SK-N-SH (cell line): ENCODE data around the gene ZC3H8. TPM values are rescaled to one million over a fixed set of nuclear protein-coding genes. Genes with fewer than 3 reads are reported as not detected.

Experiments used
- CTCF ChIA-PET: fragments of 300-600, 350-600 bp; formaldehyde crosslinking; extraction: SDS; loops from one replicate; lab custom pipeline; 2021; lab: Yijun Ruan, JAX
- POLR2A ChIA-PET: fragments of 350-600 bp; sonication (Branson Sonifier 250); formaldehyde crosslinking; extraction: SDS; loops from one replicate; lab custom pipeline; 2020; ENCODE audit warnings: antibody characterized with exemption, inconsistent platforms; lab: Yijun Ruan, JAX
- DNase-seq: peaks from one replicate; pipeline ENCODE4 v3.0.0; 2012
- H2AFZ ChIP-seq: fragments of 200-600 bp; sonication (generic); 2 replicates; pipeline ENCODE4 v1.8.1; 2016; ENCODE audit warnings: antibody characterized with exemption, mild to moderate bottlenecking, low read depth
- H3F3A ChIP-seq: fragments of 200-600 bp; sonication (generic); replicated peaks from 2 replicates; pipeline ENCODE3; 2016; ENCODE audit warnings: antibody characterized with exemption, mild to moderate bottlenecking; ENCODE audit not compliant: insufficient read depth
- H3K27ac ChIP-seq, 2 experiments: fragments of 200-500 bp in 1 of 2; fragments of 200-600 bp in 1 of 2; sonication (Bioruptor generic) in 1 of 2; sonication (generic), shearing (Covaris generic) in 1 of 2; 2 replicates each; pipeline versions ENCODE4 v1.5.1 to v1.6.1; 2014 to 2016; ENCODE audit warnings: low read depth in 2 of 2, inconsistent platforms in 1 of 2, low read length in 1 of 2, mild to moderate bottlenecking in 1 of 2, mixed read lengths in 1 of 2
- H3K27me3 ChIP-seq: fragments of 200-600 bp; sonication (generic), shearing (Covaris generic); 2 replicates; pipeline ENCODE4 v1.6.1; 2016; ENCODE audit warnings: mixed run types; ENCODE audit not compliant: insufficient read depth
- H3K36me3 ChIP-seq, 2 experiments: fragments of 200-500 bp in 1 of 2; fragments of 200-600 bp in 1 of 2; sonication (Bioruptor generic) in 1 of 2; sonication (generic) in 1 of 2; replicated peaks in 1 of 2; 2 replicates each; pipeline versions ENCODE3 to v1.5.1; 2014 to 2016; ENCODE audit warnings: low read length in 1 of 2, mild to moderate bottlenecking in 1 of 2; ENCODE audit not compliant: insufficient read depth in 2 of 2, control insufficient read depth in 1 of 2
- H3K4me1 ChIP-seq, 2 experiments: fragments of 200-500 bp in 1 of 2; fragments of 200-600 bp in 1 of 2; sonication (Bioruptor generic) in 1 of 2; sonication (generic), shearing (Covaris generic) in 1 of 2; 2 replicates each; pipeline versions ENCODE4 v1.5.1 to v1.6.1; 2014 to 2016; ENCODE audit warnings: low read depth in 1 of 2, low read length in 1 of 2, mixed run types in 1 of 2; ENCODE audit not compliant: insufficient read depth in 2 of 2, control insufficient read depth in 1 of 2
- H3K4me2 ChIP-seq: fragments of 200-600 bp; sonication (generic), shearing (Covaris generic); 2 replicates; pipeline ENCODE4 v1.6.1; 2017; ENCODE audit warnings: mixed run types
- H3K4me3 ChIP-seq, 2 experiments: fragments of 200-500 bp in 1 of 2; fragments of 200-600 bp in 1 of 2; sonication (Bioruptor generic) in 1 of 2; sonication (generic), shearing (Covaris generic) in 1 of 2; 2 replicates each; pipeline versions ENCODE4 v1.5.1 to v1.8.1; 2014 to 2016; ENCODE audit warnings: low read depth in 2 of 2, inconsistent platforms in 1 of 2, low read length in 1 of 2, mild to moderate bottlenecking in 1 of 2, mixed read lengths in 1 of 2, moderate library complexity in 1 of 2
- H3K79me2 ChIP-seq: fragments of 200-600 bp; sonication (generic); 2 replicates; pipeline ENCODE4 v1.8.1; 2017; ENCODE audit warnings: mild to moderate bottlenecking; ENCODE audit not compliant: insufficient read depth
- H3K9ac ChIP-seq: fragments of 200-600 bp; sonication (generic); 2 replicates; pipeline ENCODE4 v1.6.1; 2017; ENCODE audit warnings: mixed run types
- H3K9me2 ChIP-seq: fragments of 200-600 bp; sonication (generic); 2 replicates; pipeline ENCODE4 v1.6.1; 2017; ENCODE audit warnings: mixed run types
- H3K9me3 ChIP-seq: fragments of 200-600 bp; sonication (generic); 2 replicates; pipeline ENCODE4 v1.6.1; 2017; ENCODE audit warnings: mixed run types, mild to moderate bottlenecking, moderate library complexity
- H4K20me1 ChIP-seq: fragments of 200-600 bp; sonication (generic); 2 replicates; pipeline ENCODE4 v1.6.1; 2017; ENCODE audit warnings: mild to moderate bottlenecking, mixed run types; ENCODE audit not compliant: insufficient read depth
- FOSL2 ChIP-seq: IDR thresholded peaks from 2 replicates; pipeline ENCODE4 v1.4.0; 2012; ENCODE audit warnings: low read depth, mild to moderate bottlenecking, moderate library complexity, borderline replicate concordance
- FOXM1 ChIP-seq: IDR thresholded peaks from 2 replicates; pipeline ENCODE4 v1.4.0; 2012; ENCODE audit warnings: low read depth, mild to moderate bottlenecking
- GABPA ChIP-seq: IDR thresholded peaks from 2 replicates; pipeline ENCODE4 v1.4.0; 2012; ENCODE audit warnings: low read depth, mild to moderate bottlenecking
- GATA2 ChIP-seq: sonication (generic); formaldehyde crosslinking; IDR thresholded peaks from 2 replicates; pipeline ENCODE4 v1.5.0; 2020; ENCODE audit warnings: mild to moderate bottlenecking, missing genetic modification reagents
- IRF3 ChIP-seq: fragments of 150-350 bp; IDR thresholded peaks from 2 replicates; pipeline ENCODE4 v1.6.1; 2016; ENCODE audit warnings: mild to moderate bottlenecking, low read depth, low read length
- MEF2A ChIP-seq: IDR thresholded peaks from 2 replicates; pipeline ENCODE4 v1.4.0; 2012; ENCODE audit warnings: low read depth, borderline replicate concordance
- NFIC ChIP-seq: IDR thresholded peaks from 2 replicates; pipeline ENCODE4 v1.4.0; 2012; ENCODE audit warnings: borderline replicate concordance
- PBX3 ChIP-seq: IDR thresholded peaks from 2 replicates; pipeline ENCODE4; 2012
- POLR2AphosphoS5 ChIP-seq: IDR thresholded peaks from 2 replicates; pipeline ENCODE4 v1.6.1; 2012; ENCODE audit warnings: low read depth, low read length
- TAF1 ChIP-seq: IDR thresholded peaks from 2 replicates; pipeline ENCODE4 v1.6.1; 2012; ENCODE audit warnings: low read depth, mild to moderate bottlenecking, low read length, moderate library complexity, borderline replicate concordance
- TCF12 ChIP-seq: IDR thresholded peaks from 2 replicates; pipeline ENCODE4 v1.4.0; 2012
- TEAD4 ChIP-seq: IDR thresholded peaks from 2 replicates; pipeline ENCODE4 v1.4.0; 2012; ENCODE audit warnings: mild to moderate bottlenecking, borderline replicate concordance; ENCODE audit not compliant: insufficient read depth
- YY1 ChIP-seq: IDR thresholded peaks from 2 replicates; pipeline ENCODE4 v1.4.0; 2012; ENCODE audit warnings: low read depth, mild to moderate bottlenecking
- WGBS: methylation state at CpG from one replicate; pipeline ENCODE4 v1.1.6; 2017; ENCODE audit warnings: low lambda C conversion rate; 5-methylcytosine and 5-hydroxymethylcytosine counted together
- polyA plus RNA-seq, 3 experiments: library from polyadenylated mRNA; depleted of rRNA; stranded (reverse); fragments of >200 nt; gene quantifications; 2 replicates each; pipeline ENCODE4 v1.2.3, GENCODE V29; 2012
- TF ChIP-seq, protein P1 (sequence below): IDR thresholded peaks from 2 replicates; pipeline ENCODE4 v1.4.0; 2012; ENCODE audit warnings: low read depth, borderline replicate concordance
- TF ChIP-seq, protein P2 (sequence below): IDR thresholded peaks from 2 replicates; pipeline ENCODE4 v1.4.0; 2012; ENCODE audit warnings: low read depth

The ZC3H8 gene
- polyA plus RNA-seq, 1 of the 3 experiments (the other 2 are of a cell fraction), result 3.3 TPM

DNA sequence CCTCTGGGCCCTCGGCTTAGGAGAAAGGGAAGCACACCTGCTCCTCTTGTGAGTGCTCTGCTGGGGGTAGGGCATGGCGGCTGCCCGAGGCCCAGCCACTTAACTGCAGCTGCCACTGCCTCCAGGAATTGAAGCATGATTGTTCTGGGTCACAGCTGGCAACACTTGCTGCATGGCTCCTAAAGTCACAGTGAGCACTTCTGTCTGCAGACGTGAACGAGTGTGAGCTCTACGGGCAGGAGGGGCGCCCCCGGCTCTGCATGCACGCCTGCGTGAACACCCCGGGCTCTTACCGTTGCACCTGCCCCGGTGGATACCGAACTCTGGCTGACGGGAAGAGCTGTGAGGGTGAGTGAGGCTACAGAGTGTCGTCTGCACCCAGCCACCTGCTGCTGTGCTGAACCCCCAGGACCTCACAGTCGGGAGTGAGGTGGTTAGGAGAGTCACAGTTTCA lies 72.2 kb downstream of the ZC3H8 start:
- H3K4me1 ChIP-seq, result no peaks in the 10 kb centered on the region
- DNase-seq, result no peak
- no peaks in the 10 kb centered on the region for H4K20me1 ChIP-seq
- H3K27ac ChIP-seq, result no peak overlapping the region
- TF ChIP-seq, protein P1, sequence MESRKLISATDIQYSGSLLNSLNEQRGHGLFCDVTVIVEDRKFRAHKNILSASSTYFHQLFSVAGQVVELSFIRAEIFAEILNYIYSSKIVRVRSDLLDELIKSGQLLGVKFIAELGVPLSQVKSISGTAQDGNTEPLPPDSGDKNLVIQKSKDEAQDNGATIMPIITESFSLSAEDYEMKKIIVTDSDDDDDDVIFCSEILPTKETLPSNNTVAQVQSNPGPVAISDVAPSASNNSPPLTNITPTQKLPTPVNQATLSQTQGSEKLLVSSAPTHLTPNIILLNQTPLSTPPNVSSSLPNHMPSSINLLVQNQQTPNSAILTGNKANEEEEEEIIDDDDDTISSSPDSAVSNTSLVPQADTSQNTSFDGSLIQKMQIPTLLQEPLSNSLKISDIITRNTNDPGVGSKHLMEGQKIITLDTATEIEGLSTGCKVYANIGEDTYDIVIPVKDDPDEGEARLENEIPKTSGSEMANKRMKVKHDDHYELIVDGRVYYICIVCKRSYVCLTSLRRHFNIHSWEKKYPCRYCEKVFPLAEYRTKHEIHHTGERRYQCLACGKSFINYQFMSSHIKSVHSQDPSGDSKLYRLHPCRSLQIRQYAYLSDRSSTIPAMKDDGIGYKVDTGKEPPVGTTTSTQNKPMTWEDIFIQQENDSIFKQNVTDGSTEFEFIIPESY, result no peak
- TF ChIP-seq MEF2A, result no peak
- TF ChIP-seq TEAD4, result no peak
- TF ChIP-seq TAF1, result no peak
- TF ChIP-seq FOSL2, result no peak
- no peak for TF ChIP-seq NFIC
- no peak for TF ChIP-seq TCF12
- TF ChIP-seq YY1, result no peak
- TF ChIP-seq PBX3, result no peak
- TF ChIP-seq IRF3, result no peak
- TF ChIP-seq GATA2, result no peak
- no peak for TF ChIP-seq POLR2AphosphoS5
- TF ChIP-seq GABPA, result no peak
- TF ChIP-seq, protein P2, sequence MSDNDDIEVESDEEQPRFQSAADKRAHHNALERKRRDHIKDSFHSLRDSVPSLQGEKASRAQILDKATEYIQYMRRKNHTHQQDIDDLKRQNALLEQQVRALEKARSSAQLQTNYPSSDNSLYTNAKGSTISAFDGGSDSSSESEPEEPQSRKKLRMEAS, result no peak
- no peak for TF ChIP-seq FOXM1
- H3K4me3 ChIP-seq, result no peak overlapping the region
- H3K9me2 ChIP-seq, result no peaks in the 10 kb centered on the region
- no peaks in the 10 kb centered on the region for H3F3A ChIP-seq
- H3K9ac ChIP-seq, result no peak overlapping the region
- H3K36me3 ChIP-seq, result no peaks in the 10 kb centered on the region
- H3K4me2 ChIP-seq, result no peak overlapping the region
- WGBS, result 54% methylated on average over 6 of the region's 17 CpGs
- no peaks in the 10 kb centered on the region for H3K9me3 ChIP-seq
- no peaks in the 10 kb centered on the region for H3K27me3 ChIP-seq
- H3K79me2 ChIP-seq, result no peaks in the 10 kb centered on the region
- CTCF ChIA-PET, result interaction anchor here (0.7 to 1.0 kb wide), 2 partner anchors 61 to 302 kb away, joined by 3 read pairs; no protein-coding TSS in a partner anchor
- H2AFZ ChIP-seq, result no peak overlapping the region
- POLR2A ChIA-PET, result no interaction called here
